Coronary artery (tissue), 2 donors: ENCODE data around the gene TPSB2.
"Not testable (repeated sequence)": the region's sequence is repeated elsewhere in the genome, so short reads cannot be mapped to it uniquely, and the experiment has no call there.

Source experiments
- DNase-seq: peaks from one replicate; pipeline ENCODE4 v3.0.0-alpha.2; 2017; ENCODE audit warnings: low spot score
- H3K27ac ChIP-seq, 2 donors: fragments of 200-600 bp; sonication (generic); one replicate each; pipeline ENCODE4 v1.5.1; 2016 to 2019
- H3K4me3 ChIP-seq: fragments of 200-600 bp; sonication (generic); 2 replicates; pipeline ENCODE4 v1.5.1; 2016; ENCODE audit warnings: mild to moderate bottlenecking, moderate library complexity
- TF ChIP-seq, protein P1 (sequence below): fragments of 200-600 bp; sonication (generic); IDR thresholded peaks from one replicate; pipeline ENCODE4 v1.5.1; 2019; ENCODE audit warnings: antibody characterized with exemption

Gene TPSB2

DNA sequence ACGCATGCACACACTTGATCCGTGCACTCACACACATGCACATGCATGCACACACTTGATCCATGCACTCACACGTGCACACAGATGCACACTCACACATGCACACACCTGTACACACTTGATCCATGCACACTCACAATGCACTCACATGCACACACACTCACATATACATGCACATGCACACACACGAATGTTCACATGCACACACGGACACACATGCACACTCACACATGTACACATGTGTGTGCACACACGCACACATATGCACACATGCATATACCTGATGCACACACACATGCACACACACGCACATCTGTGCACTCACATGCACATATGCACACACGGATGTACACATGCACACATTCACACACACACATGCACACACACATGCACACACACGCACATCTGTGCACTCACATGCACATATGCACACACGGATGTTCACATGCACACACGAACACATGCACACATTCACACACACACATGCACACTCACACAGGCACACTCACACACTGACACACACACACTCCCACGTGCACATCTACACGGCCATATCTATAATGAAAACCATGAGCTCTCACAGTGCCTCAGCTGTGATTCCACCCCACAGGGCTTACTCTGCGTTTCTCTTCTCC is 18.0 kb upstream of the TPSB2 start:
- H3K4me3 ChIP-seq, DNase-seq, H3K27ac ChIP-seq: not testable (repeated sequence)

DNA sequence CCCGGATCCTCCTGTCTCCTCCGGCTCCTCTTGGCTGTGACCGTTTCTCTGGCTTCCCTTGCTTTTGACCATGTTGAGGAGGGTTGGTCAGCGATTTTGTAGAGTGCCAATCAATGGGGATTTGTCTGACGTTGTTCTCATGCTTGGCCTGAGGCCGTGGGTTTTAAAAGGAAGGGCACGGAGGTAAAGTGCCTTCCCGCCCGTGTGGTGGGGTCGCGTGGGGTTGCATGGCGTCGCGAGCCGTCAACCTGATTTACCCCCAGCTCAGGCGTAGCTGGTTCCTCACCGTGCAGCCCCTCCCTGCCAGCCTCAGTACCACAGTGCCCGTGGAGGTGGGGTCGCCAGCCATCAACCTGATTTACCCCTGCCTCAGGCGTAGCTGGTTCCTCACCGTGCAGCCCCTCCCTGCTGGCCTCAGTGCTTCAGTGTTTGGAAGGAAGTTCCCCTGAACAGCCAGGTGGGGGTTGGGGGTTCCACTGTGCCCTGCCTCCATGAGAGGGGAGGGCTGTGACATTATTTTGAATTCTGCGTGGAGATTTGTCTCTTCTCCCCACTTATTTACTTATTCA is 15.6 kb upstream of the TPSB2 start:
- no peak overlapping the region for H3K4me3 ChIP-seq
- no peak overlapping the region for H3K27ac ChIP-seq
- DNase-seq, result no peak
- TF ChIP-seq, protein P1, sequence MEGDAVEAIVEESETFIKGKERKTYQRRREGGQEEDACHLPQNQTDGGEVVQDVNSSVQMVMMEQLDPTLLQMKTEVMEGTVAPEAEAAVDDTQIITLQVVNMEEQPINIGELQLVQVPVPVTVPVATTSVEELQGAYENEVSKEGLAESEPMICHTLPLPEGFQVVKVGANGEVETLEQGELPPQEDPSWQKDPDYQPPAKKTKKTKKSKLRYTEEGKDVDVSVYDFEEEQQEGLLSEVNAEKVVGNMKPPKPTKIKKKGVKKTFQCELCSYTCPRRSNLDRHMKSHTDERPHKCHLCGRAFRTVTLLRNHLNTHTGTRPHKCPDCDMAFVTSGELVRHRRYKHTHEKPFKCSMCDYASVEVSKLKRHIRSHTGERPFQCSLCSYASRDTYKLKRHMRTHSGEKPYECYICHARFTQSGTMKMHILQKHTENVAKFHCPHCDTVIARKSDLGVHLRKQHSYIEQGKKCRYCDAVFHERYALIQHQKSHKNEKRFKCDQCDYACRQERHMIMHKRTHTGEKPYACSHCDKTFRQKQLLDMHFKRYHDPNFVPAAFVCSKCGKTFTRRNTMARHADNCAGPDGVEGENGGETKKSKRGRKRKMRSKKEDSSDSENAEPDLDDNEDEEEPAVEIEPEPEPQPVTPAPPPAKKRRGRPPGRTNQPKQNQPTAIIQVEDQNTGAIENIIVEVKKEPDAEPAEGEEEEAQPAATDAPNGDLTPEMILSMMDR, result no peak

DNA sequence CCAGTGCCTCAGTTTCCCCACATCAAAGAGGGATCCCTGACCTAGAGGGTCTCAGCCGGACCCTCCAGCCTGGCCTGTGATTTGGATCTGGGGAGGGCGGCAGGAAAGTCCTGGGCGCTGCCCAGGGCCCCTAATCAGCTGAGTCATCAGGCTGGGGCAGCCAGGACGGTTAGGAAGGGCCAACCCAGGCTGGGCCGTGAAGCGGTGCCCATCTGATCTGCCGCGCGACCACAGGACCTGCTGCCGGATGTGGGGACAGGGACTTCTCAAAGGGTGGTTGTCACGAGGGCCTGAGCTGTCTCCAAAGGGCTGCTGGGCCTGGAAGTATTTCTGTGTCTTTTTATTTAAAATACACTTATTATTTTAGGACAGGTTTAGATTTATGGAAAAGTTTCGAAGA is 14.9 kb upstream of the TPSB2 start:
- DNase-seq, result no peak
- no peak overlapping the region for H3K27ac ChIP-seq
- no peak overlapping the region for H3K4me3 ChIP-seq
- TF ChIP-seq, protein P1, result no peak

DNA sequence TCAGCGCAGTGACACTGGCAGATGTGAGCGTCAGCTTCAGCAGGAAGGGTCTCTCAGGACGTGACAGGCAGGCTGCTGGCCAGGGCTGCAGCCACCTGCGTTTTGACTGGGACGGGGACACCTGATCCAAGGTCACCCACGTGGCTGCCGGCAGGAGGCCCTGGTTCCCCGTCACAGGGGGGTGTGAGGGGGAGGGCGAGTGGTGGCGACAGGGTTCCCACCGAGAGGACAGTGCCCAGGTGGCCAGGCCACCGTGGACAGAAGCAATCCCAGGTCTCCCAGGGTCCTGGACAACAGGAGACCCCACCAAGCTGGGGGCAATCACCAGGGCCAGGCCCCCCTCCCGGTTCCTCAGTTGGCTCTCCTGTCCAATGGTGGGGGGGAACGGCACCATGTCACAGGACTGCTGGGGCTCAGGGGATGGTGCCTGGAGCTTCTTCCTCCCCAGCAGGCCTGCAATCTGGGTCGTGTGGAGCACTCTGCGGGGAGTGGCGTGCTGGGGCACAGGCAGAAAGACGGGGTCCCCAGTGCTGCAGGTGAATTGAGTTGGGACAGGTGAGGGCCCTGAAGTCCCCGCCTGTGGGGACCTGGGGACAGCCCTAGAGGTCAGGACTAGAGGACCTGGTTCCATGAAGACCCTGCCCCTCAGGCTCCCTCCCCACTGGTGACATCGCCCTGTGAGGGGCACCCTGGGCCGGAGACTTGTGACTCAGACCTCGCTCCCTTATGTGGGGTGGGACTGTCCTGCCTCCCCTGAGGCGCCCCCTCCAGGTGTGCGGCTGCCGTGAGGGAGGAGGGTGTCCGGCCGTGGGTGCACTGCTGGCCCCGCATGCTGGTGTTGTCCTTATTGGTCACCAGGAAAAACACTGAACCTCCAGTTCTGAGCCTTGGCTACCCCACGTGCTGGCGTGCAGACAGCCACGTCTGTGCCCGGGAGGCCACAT is 14.2 kb upstream of the TPSB2 start:
- DNase-seq, H3K4me3 ChIP-seq, H3K27ac ChIP-seq: not testable (repeated sequence)

DNA sequence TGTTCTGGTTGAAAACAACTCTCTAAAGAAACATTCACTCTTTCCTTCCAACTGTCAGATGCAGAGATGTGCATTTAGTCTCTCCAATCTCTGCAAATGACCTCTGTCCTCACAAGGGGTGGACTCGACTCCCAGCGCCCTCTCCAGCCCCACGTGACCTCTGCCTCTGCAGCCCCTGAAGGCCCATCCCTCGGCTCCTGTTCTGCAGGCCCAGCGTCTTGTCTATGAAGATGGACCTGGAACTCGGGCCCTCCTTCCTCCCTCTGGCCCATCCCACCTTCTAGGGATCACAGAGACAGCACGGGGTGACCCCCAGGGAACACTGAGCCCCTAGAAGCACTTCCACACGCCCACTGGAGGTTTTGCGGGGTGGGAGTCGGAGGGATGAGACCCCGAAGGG is 13.4 kb upstream of the TPSB2 start:
- H3K4me3 ChIP-seq, H3K27ac ChIP-seq, DNase-seq: not testable (repeated sequence)

DNA sequence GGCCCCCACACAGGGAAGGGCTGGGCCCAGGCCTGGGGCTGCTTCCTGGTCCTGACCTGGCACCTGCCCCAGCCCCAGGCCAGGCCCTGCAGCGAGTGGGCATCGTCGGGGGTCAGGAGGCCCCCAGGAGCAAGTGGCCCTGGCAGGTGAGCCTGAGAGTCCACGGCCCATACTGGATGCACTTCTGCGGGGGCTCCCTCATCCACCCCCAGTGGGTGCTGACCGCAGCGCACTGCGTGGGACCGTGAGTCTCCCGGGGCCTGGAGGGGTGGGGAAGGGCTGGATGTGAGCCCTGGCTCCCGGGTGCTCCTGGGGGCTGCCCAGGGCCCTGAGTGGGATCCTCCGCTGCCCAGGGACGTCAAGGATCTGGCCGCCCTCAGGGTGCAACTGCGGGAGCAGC is 11.1 kb upstream of the TPSB2 start:
- not testable (repeated sequence) for DNase-seq, H3K4me3 ChIP-seq, H3K27ac ChIP-seq

DNA sequence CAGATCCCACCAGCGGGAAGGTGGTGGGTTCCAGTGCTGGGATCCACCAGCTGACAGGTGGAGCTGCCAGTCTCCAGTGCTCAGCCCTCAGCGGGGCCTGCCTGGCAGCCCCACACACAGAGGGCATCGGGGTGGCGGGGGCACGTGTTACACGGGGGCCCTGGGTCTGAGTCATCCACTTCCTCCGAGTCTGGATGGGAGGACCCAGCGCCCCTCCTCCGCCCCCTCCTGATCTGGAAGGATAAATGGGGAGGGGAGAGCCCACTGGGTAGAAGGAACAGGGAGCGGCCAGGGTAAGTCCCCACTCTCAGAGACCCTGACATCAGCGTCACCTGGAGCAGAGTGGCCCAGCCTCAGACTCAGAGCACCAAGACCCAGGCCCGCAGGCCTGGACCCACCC is 10.5 kb upstream of the TPSB2 start, which contains the start of gene TPSAB1:
Gene TPSAB1 (plus strand): TSS at position 270 of the 400 bp plus-strand sequence. CDS start 234 bp downstream, outside the sequence.
- not testable (repeated sequence) for H3K4me3 ChIP-seq, DNase-seq, H3K27ac ChIP-seq

DNA sequence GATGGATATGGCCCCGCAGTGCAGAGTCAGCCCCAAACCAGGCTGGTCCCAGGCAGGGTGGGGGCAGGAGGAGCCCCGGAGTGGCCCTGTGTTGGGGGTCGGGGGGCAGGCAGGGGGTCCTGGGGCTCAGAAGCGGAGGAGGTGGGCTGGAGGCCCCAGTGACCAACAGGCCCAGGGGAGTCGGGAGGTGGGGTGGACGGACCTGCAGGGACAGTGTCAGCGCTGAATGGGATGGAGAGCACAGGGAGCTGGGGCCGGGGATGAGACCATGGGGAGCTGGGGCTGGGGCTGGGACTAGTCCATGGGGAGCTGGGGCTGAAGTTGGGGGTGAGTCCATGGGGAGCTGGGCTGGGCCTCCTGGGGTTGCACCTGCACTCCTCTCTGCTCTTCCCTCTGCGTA is 9.6 kb upstream of the TPSB2 start:
- H3K27ac ChIP-seq, H3K4me3 ChIP-seq, DNase-seq: not testable (repeated sequence)

DNA sequence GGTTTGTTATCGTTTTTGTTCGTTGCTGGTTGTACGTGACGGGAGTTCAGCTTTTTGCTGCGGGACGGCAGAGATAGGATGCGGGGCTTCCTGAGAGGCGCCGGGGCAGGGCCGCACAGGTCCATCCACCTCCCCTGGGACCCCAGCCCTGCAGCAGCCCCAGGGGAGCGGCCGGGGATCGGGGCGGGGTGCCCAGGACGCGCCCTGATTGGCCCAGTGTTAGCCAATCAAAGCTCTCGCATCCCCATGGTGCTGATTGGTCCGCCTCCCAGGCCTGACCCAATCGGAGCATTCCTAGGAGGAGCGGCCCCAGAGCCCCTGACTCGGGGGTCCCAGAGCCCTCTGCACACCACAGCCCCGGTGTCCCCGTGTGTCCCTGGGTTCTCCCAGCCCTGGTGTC is 8.9 kb upstream of the TPSB2 start:
- H3K4me3 ChIP-seq, DNase-seq, H3K27ac ChIP-seq: not testable (repeated sequence)

DNA sequence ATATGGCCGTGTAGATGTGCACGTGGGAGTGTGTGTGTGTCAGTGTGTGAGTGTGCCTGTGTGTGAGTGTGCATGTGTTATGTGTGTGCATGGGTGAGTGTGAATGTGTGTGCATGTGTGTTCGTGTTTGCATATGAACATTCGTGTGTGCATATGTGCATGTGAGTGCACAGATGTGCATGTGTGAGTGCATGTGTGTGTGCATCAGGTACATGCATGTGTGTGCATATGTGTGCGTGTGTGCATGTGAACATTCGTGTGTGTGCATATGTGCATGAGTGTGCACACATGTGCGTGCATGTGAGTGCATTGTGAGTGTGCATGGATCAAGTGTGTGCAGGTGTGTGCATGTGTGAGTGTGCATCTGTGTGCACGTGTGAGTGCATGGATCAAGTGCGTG is 8.0 kb upstream of the TPSB2 start:
- DNase-seq, result no peak
- H3K27ac ChIP-seq, result no peak overlapping the region
- TF ChIP-seq, protein P1, result no peak
- H3K4me3 ChIP-seq, result no peak overlapping the region

DNA sequence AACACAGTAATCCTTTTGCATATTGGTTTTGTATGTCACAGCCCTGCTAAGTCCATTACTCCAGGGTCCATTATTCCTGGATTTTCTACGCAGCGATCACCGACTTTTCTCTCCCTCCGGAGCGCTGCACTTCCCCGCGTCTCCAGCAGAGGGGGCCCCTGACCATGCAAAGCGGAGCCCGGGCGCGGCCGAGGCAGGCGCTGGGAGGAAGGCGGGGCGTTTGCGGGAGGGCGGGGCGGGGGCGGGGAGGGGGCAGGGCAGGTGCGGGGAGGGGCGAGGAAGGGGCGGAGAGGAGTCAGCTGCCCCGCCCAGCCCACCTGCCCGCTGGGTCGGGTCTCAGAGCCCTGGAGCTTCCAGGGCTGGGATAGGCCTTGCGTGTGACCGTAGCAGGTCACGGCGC is 6.7 kb upstream of the TPSB2 start:
- not testable (repeated sequence) for DNase-seq, H3K27ac ChIP-seq, H3K4me3 ChIP-seq

DNA sequence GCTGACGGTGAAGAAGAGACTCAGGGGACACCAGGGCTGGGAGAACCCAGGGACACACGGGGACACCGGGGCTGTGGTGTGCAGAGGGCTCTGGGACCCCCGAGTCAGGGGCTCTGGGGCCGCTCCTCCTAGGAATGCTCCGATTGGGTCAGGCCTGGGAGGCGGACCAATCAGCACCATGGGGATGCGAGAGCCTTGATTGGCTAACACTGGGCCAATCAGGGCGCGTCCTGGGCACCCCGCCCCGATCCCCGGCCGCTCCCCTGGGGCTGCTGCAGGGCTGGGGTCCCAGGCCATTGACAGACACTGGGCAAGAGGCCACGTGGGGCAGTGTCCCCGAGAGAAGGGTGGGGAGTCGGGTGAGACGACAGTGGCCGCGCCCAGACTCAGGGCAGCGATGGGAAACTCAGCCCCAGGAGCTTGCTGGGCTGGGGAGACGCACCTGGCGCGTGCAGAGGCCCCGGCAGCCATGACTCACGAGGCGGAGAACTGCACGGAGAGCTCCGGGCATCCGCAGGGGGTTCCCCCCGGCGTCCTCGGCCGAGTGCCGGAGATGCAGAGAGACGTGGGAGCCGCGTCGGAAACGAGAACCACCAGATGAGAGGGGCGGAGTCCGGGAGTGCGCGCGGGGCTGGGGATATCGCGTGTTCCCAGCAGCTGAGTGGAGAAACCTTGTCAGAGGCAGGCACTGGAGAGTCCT is 2.2 kb upstream of the TPSB2 start:
- not testable (repeated sequence) for H3K27ac ChIP-seq, DNase-seq, H3K4me3 ChIP-seq

DNA sequence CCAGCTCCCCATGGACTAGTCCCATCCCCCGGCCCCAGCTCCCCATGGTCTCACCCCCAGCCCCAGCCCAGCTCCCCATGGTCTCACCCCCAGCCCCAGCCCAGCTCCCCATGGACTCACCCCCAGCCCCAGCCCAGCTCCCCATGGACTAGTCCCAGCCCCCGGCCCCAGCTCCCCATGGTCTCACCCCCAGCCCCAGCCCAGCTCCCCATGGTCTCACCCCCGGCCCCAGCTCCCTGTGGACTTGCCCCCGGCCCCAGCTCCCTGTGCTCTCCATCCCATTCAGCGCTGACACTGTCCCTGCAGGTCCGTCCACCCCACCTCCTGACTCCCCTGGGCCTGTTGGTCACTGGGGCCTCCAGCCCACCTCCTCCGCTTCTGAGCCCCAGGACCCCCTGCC is 1.3 kb upstream of the TPSB2 start:
- not testable (repeated sequence) for DNase-seq, H3K4me3 ChIP-seq, H3K27ac ChIP-seq

DNA sequence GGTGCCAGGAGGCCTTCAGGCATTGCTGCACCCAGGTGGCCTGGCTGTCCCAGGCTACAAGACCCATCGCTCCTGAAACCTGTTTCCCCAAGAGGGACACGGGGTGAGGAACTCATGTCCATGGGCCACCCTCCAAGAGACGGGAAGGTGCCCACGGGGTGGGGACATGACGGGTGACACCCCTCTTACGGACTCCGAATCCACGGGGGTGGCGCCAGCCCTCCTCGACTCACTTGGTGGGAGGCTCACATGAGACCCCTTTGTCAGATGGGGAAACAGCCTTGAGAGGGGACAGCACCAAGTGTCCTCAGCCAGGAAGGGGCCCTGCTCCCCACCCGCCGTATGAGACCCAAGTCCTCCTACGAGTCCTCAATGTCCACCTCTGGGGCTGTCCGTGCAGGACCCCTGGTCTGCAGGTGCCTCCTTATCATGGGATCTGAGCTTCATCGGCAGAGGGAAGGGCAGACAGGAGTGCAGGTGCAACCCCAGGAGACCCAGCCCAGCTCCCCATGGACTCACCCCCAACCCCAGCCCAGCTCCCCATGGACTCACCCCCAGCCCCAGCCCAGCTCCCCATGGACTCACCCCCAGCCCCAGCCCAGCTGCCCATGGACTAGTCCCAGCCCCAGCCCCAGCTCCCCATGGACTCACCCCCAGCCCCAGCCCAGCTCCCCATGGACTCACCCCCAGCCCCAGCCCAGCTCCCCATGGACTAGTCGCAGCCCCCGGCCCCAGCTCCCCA is 658 bp upstream of the TPSB2 start:
- not testable (repeated sequence) for H3K27ac ChIP-seq, DNase-seq, H3K4me3 ChIP-seq
